Fibroblast of skin of left quadriceps (primary cell): ENCODE measurements around the gene ARHGAP11A.
A peak's percentile ranks its signal among the peaks of the same experiment; 100 is the strongest.
"Not testable (repeated sequence)": the region's sequence is repeated elsewhere in the genome, so short reads cannot be mapped to it uniquely, and the experiment has no call there.

Source experiments
- DNase-seq, 2 experiments: peaks; one replicate each; pipeline ENCODE4 v3.0.0-alpha.2; 2013; ENCODE audit warnings: low read depth in 2 of 2

ARHGAP11A gene

GRCh38 chr15:32615051-32615870 is at the start of gene ARHGAP11A:
TSS of gene ARHGAP11A (plus strand) at chr15:32615504. CDS start at chr15:32616212, 708 bp downstream.
- peak; percentile 87 to 90 for DNase-seq

- DNase-seq, result not testable (repeated sequence)
Observed at GRCh38 chr15:32568988-32569387, 46.3 kb upstream of the ARHGAP11A start.

GRCh38 chr15:32578482-32578881 is 36.8 kb upstream of the ARHGAP11A start:
- not testable (repeated sequence) for DNase-seq

GRCh38 chr15:32585844-32586243 is 29.5 kb upstream of the ARHGAP11A start:
- not testable (repeated sequence) for DNase-seq

- DNase-seq, result not testable (repeated sequence)
Observed at GRCh38 chr15:32593151-32593550, 22.2 kb upstream of the ARHGAP11A start, which contains the start of gene GOLGA8N. TSS of gene GOLGA8N (plus strand) at chr15:32593456.

GRCh38 chr15:32609518-32609917 is 5.8 kb upstream of the ARHGAP11A start:
- not testable (repeated sequence) for DNase-seq

- not testable (repeated sequence) for DNase-seq
Observed at GRCh38 chr15:32610719-32611118, 4.6 kb upstream of the ARHGAP11A start.

- DNase-seq, result not testable (repeated sequence)
Observed at GRCh38 chr15:32614712-32615050, 623 bp upstream of the ARHGAP11A start.

GRCh38 chr15:32615871-32616426 is 645 bp downstream of the ARHGAP11A start:
- not testable (repeated sequence) for DNase-seq

- no peak for DNase-seq
Observed at GRCh38 chr15:32636410-32636809, 21.1 kb downstream of the ARHGAP11A start.

- DNase-seq, result no peak
Observed at GRCh38 chr15:32636908-32637567, 21.7 kb downstream of the ARHGAP11A start.

- no peak for DNase-seq
Observed at GRCh38 chr15:32637704-32638103, 22.4 kb downstream of the ARHGAP11A start.

- no peak for DNase-seq
Observed at GRCh38 chr15:32641517-32642059, 26.3 kb downstream of the ARHGAP11A start, which contains the start of gene SCG5. TSS of gene SCG5 (plus strand) at chr15:32641710. CDS start at chr15:32643593, 1,883 bp downstream.

GRCh38 chr15:32642667-32643435 is 27.5 kb downstream of the ARHGAP11A start:
- no peak for DNase-seq

GRCh38 chr15:32643907-32644445 is 28.7 kb downstream of the ARHGAP11A start:
- DNase-seq, result no peak

GRCh38 chr15:32646291-32646690 is 31.0 kb downstream of the ARHGAP11A start:
- DNase-seq, result no peak

GRCh38 chr15:32649342-32649741 is 34.0 kb downstream of the ARHGAP11A start:
- DNase-seq, result no peak

GRCh38 chr15:32651229-32651837 is 36.0 kb downstream of the ARHGAP11A start:
- peak; percentile 51 to 56 for DNase-seq

GRCh38 chr15:32652178-32652577 is 36.9 kb downstream of the ARHGAP11A start:
- no peak for DNase-seq

- DNase-seq, result no peak
Observed at GRCh38 chr15:32656091-32656490, 40.8 kb downstream of the ARHGAP11A start.

GRCh38 chr15:32656496-32656895 is 41.2 kb downstream of the ARHGAP11A start:
- no peak for DNase-seq
